IPS DF 19.7 (cell line): ENCODE results near the gene RHEB.

ENCODE experiments used
- DNase-seq: peaks from one replicate; pipeline ENCODE4 v3.0.0-alpha.2; 2013; ENCODE audit warnings: low read depth, low spot score

RHEB gene

GRCh38 chr7:151470711-151471110 lies 49.0 kb downstream of the RHEB start:
- no peak for DNase-seq

DNA sequence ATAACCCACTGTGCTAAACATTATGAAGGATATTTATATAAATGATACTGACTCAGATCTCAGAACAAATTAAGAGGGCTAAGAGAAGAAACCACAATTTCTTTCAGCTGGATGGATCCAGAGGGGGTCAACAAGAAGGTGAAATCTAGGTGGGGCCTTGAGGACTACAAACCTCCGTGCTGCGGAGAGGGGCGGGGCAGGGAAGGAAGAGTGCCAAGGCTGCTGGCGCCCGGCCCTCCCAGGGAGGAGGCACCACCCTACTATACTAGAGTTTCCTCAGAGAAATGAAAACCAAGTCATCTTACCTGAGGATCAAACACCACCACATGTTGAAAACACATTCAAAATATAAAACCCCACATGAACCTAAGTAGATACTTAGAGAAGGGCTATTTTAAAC lies 50.4 kb downstream of the RHEB start:
- no peak for DNase-seq

DNA sequence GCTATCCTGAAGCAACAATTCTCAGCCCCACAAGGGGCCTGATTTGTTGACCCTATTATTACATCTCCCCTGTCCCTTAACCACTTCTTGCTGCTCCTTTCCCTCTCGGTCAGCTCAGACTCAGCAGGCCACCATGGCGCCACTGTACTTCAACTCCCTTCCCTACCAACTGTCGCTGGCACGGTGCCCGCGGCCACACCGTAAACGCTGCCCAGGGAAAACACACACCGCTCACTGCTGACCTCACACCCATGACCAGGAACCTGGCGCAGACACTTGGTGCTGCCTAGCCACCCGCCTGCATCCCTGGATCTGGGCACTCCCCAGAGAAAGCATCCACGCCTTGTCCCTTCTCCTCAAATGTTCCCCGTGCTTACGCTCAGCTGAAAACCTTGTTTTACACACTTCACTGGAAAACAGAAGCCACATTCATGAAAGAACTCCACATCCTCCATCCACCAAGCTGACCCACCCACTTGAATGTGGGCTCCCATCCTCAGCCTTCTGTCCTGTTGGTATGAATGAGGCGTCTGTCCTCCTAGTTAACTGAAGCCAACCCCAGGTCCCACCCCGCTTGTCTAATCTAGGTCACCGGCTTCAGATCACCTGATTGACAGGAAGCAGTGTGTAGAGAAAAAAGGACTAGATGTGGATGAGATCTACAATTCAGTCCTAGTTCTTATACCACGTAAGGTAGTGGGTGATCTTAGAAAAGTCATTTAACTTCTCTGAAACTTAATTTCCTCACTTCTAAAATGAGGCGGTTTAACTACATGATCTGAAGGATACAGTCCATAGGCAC lies 51.3 kb downstream of the RHEB start:
- no peak for DNase-seq

DNA sequence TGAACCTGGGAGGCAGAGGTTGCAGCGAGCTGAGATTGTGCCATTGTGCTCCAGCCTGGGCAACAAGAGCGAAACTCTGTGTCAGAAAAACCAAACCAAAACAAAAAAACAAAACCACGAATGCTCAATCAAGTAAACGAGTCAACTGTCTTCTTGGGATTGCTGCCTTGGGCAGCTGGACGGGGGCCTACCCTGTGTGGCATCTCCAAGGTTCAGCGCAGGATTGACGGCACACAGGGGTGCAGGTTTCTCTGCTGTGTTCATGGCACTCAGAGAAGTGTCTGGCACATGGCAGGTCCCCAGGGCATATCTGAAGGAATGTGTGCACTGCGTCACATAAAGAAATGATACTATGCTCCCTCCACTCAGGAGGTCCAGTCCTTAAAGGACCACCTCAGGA lies 54.5 kb downstream of the RHEB start:
- DNase-seq, result no peak

GRCh38 chr7:151462306-151462779 lies 57.4 kb downstream of the RHEB start:
- no peak for DNase-seq

DNA sequence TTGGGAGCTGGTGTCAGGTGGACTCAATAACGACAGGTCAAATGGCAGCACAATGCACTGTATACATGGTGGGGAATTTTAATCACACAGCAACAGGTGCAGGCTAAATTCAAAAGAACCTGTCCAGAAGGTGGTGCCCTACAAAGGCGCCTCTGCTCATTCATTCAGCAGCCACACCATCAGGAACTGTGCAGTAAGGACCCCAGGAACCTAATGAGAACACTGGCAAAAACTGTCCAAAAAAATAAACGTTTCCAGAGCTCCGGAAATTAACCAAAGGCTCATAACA lies 57.8 kb downstream of the RHEB start:
- no peak for DNase-seq

GRCh38 chr7:151461096-151461941 lies 58.4 kb downstream of the RHEB start:
- DNase-seq, result no peak

- no peak for DNase-seq
Measured at GRCh38 chr7:151460474-151460855, 59.2 kb downstream of the RHEB start.

- no peak for DNase-seq
Measured at GRCh38 chr7:151459726-151460473, 59.8 kb downstream of the RHEB start.

GRCh38 chr7:151457534-151457933 lies 62.2 kb downstream of the RHEB start:
- DNase-seq, result no peak

- peak; percentile 93 for DNase-seq
Measured at GRCh38 chr7:151456782-151457181, 62.9 kb downstream of the RHEB start.

- no peak for DNase-seq
Measured at GRCh38 chr7:151456276-151456675, 63.4 kb downstream of the RHEB start.

- DNase-seq, result no peak
Measured at GRCh38 chr7:151455690-151456089, 64.0 kb downstream of the RHEB start.

- no peak for DNase-seq
Measured at GRCh38 chr7:151454932-151455530, 64.7 kb downstream of the RHEB start.

DNA sequence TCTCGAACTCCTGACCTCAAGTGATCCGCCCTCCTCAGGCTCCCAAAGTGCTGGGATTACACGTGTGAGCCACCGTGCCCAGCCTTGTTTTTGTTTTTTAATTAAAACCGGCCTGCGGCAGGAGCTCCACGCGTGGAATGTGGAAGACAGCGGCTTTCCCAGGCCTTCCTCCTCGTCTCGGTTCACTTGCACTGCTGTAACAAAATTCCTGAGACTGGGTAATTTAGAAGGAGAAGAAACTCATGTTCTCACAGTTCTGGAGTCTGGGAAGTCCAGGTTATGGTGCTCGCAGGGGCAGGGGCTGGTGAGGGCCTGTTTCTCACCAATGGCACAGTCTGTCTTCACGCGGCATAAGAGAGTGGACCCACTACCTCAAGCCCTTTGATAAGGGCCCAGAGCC lies 65.4 kb downstream of the RHEB start:
- no peak for DNase-seq

DNA sequence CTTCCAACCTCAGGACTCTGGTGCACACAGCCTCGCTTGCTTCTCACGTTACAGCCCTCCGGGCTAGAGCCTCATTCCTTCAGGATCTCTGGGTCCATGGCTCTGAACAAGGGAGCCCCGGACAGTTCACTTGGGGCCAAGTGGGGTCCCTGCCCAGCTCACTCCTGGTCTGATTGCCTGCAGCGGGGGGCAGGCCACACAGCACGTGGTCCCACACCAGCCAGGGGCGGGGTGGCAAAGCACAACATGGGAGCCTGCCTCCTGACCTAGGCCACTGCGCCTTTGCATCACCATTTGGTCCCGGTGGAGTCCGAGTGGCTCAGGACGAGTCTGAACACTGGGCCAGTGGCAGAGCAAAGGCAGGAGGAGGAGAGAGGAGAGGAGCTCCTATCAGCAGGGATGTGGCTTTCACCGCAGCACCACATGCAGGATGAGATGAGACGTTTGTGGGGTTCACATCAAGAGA lies 66.3 kb downstream of the RHEB start:
- DNase-seq, result no peak

- no peak for DNase-seq
Measured at GRCh38 chr7:151452680-151453325, 66.9 kb downstream of the RHEB start.

DNA sequence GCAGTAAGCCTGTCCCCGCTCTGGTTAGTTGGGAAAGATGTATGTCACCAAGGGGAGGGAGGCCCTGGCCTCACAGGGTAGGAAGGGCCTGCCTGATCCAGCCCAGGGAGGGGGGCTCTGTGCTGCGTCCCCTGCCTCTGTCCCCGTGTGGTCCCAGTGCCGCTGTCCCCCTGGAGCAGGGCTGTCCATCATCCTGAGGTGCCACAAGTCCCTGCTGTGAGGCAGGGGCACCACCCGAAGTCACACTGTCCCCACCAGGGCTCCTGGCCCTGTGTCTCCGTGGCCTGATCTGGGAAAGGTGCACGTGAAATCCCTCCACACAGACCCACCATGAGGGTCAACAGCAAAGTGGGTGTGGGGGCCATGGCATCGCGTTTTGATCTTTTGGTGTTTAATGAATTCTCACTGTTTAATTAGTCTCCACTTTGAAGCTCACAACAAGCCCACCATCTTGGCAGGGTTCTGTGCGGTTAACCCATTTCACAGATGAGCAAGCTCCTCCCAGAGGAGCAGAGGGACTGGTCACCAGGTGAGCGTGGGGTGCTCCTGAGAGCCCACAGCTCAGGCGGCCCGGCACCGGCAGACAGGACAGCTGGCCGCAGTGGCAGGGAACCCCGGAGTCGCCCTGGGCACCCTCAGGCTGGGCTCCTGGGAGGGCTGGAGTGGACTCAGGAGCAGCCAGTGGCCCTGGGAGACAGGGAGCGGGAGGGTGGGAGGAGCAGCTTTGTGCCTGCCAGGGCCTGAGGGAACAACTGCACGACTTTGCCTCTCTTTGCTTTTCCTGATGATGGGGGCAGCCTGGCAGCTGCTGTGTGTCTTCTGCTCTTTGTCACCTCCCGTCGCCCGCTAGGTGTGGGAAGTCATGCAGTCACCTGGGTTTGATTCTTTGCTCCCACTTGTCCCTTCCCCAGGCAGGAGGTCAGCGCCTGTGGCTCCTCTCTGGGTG lies 67.8 kb downstream of the RHEB start:
- no peak for DNase-seq

GRCh38 chr7:151451156-151451555 lies 68.5 kb downstream of the RHEB start:
- no peak for DNase-seq

DNA sequence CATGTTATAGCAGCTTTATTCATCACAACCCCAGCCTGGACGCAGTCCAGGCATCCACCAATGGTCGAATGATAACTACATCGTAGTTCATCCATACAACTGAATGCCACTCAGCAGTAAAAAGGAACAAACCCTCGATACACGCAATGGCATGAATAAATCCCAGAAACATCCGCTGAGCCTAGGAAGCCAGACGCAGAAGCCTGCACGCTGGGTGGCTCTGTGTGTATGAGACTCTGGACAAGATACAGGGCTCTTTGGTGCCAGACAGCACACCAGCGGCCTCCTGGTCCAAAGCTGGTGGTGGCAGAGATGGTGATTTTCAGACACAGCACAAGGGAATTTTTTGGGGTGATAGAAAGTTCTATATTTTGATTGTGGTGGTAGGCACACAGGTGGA lies 69.7 kb downstream of the RHEB start:
- no peak for DNase-seq
